Activated T-helper 2 cell treated with anti-CD3 and anti-CD28 coated beads, Interferon-gamma antibody, Interleukin-2, Interleukin-4, amounts not matched to agents 10 μg/mL and 5 μg/mL and 100 μg/mL, durations not matched to agents 14 hours and 24 hours and 36 hours (primary cell): ENCODE results near the gene PEAK1. TPM values are rescaled to one million over a fixed set of nuclear protein-coding genes. Genes with fewer than 3 reads are reported as not detected.

Source experiments
- DNase-seq: peaks from one replicate; pipeline ENCODE4 v3.0.0; 2021; ENCODE audit warnings: low spot score
- H3K27ac Mint-ChIP-seq: one replicate; pipeline ENCODE4 v1.8.0; 2021; ENCODE audit warnings: mixed read lengths
- H3K27me3 Mint-ChIP-seq: one replicate; pipeline ENCODE4 v1.8.0; 2021; ENCODE audit warnings: low read depth, mixed read lengths
- H3K36me3 Mint-ChIP-seq: one replicate; pipeline ENCODE4 v1.8.0; 2021; ENCODE audit warnings: low read depth, mixed read lengths
- H3K4me1 Mint-ChIP-seq: one replicate; pipeline ENCODE4 v1.8.0; 2021; ENCODE audit warnings: low read depth, mixed read lengths
- H3K4me3 Mint-ChIP-seq: one replicate; pipeline ENCODE4 v1.8.0; 2021; ENCODE audit warnings: low read depth, mild to moderate bottlenecking, moderate library complexity, mixed read lengths
- H3K9me3 Mint-ChIP-seq: one replicate; pipeline ENCODE4 v1.8.0; 2021; ENCODE audit warnings: mixed read lengths
- intact Hi-C: fragments of 100-400 bp; cut with micrococcal nuclease; formaldehyde crosslinking; loops from one replicate; pipeline ENCODE4 v1.15.1; 2023
- total RNA-seq: library from RNA; stranded (reverse); gene quantifications from 2 replicates; pipeline ENCODE4 v1.2.3, GENCODE V29; 2022

Gene PEAK1
- total RNA-seq, 1 donor from 2014 or later, result 26.0 TPM

DNA sequence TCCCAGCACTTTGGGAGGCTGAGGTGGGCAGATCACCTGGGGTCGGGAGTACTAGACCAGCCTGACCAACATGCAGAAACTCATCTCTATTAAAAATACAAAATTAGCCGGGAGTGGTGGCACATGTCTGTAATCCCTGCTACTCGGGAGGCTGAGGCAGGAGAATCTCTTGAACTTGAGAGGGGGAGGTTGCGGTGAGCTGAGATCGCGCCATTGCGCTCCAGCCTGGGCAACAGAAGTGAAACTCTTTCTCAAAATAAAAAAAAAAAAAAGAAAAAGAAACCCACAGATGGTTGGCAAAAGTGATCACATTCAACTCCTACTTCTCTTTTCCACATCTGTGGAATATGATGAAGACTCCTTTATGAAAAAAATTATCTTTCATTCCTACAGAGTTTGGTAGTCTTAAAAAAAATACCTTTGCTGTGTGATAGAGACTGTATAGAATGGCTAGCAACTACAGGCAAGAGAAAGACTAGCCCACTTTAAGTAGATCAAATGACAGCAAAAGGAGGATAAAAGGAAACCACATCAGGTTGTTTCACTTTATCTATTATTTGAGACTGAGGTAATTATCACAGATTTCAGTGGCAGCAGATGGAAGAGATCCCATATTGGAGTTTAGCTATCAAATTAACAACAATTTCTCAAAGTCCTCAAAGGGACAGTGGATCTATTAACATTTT lies 176.0 kb downstream of the PEAK1 start:
- no peak for DNase-seq
- Mint-ChIP-seq H3K4me1 (peaks cover 3% of the 10 kb centered on the region), H3K4me3 (no peak overlapping the region), H3K27ac (no peak overlapping the region), H3K36me3 (no peaks in the 10 kb centered on the region), H3K9me3 (no peaks in the 10 kb centered on the region), H3K27me3 (no peaks in the 10 kb centered on the region)
- intact Hi-C loops, result no loop called here

DNA sequence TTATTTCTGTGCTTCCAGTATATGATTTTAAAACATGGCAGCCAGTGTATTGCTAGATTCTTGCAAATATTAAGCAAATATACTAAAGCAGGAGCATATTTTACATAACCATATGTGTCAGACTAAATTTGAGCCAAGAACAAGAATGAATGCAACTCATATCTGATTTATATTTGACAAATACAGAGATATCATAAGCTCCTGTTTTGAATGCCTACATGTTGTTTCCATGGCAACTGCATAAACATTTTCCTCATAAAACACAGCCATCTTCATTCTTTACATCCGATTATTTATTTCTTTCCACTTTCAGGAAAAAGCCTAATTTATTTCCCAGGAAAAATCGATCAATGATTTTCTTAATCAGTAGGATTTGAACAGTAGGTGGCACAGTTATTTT lies 176.8 kb downstream of the PEAK1 start:
- intact Hi-C loops, result no loop called here
- peaks cover 3% of the 10 kb centered on the region for H3K4me1 Mint-ChIP-seq
- no peak for DNase-seq
- no peaks in the 10 kb centered on the region for H3K9me3 Mint-ChIP-seq
- H3K27ac Mint-ChIP-seq, result no peak overlapping the region
- no peaks in the 10 kb centered on the region for H3K36me3 Mint-ChIP-seq
- H3K4me3 Mint-ChIP-seq, result no peak overlapping the region
- H3K27me3 Mint-ChIP-seq, result no peaks in the 10 kb centered on the region

DNA sequence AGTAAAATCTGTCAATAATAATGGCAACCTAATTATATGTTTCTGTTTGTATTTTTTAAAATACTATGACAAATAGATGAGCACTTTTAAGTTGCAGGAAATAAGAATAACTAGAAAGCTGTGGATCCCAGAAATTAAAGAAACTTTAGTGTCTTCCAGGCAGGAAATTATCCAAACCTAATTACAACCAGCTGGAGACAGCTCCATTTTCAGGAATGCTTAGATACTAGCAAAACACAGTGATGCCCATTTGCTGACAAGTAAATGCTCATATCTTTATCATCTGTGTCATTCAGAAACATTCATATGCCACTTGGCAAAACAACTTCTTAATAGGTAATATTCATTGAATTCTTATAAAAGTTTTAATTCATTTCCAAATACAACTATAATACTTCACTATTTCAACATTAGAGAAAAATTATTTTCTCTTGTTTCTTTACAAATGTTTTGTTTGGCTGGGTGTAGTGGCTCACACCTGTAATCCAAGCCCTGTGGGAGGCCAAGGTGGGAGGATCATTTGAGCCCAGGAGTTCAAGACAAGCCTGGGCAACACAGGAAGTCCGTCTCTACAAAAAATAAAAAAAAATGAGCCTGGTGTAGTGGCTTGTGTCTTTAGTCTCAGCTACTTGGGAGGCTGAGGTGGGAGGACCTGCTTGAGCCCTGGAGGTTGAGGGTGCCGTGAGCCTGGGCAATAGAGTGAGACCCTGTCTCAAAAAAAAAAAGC lies 179.9 kb downstream of the PEAK1 start:
- peaks cover 3% of the 10 kb centered on the region for H3K9me3 Mint-ChIP-seq
- H3K36me3 Mint-ChIP-seq, result peaks cover 12% of the 10 kb centered on the region
- H3K4me3 Mint-ChIP-seq, result no peak overlapping the region
- intact Hi-C loops, result no loop called here
- H3K27me3 Mint-ChIP-seq, result no peaks in the 10 kb centered on the region
- no peak for DNase-seq
- H3K27ac Mint-ChIP-seq, result no peak overlapping the region
- H3K4me1 Mint-ChIP-seq, result peaks cover 3% of the 10 kb centered on the region

DNA sequence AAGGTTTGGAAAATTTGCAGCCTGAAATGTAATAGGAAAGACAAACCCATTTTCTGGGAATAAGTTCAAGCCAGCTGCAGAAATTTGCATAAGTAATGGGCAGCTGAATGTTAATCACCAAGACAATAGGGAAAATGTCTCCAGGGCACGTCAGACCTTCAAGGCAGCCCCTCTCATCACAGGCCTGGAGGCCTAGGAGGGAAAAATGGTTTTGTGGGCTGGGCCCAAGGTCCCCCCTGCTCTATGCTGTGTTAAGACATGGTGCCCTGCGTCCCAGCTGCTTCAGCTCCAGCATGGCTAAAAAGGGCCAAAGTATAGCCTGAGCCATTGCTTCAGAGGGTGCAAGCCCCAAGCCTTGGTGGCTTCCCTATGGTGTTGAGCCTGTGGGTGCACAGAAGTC lies 184.3 kb downstream of the PEAK1 start:
- no peaks in the 10 kb centered on the region for H3K27me3 Mint-ChIP-seq

DNA sequence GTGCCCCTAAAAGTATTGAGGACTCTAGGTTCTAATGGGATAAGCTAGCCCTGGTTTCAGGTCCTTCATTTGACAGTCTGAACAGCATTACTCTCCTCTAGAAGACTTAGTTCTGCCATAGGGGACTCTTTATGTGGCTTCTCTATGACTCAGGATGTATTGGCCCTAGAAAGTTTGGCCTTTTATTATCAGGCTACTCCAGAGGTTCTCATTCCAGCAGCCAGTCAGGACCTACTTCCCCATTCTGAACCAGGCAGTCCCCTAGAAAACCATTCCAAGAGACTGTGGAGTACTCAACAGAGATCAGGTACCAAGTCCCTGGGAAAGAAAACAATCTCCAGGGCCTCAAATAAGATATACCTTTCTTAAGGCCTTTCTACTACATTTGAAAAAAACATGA lies 191.1 kb downstream of the PEAK1 start:
- H3K4me3 Mint-ChIP-seq, result no peak overlapping the region
- intact Hi-C loops, result no loop called here
- DNase-seq, result no peak
- H3K4me1 Mint-ChIP-seq, result peaks cover 24% of the 10 kb centered on the region
- no peaks in the 10 kb centered on the region for H3K9me3 Mint-ChIP-seq
- no peak overlapping the region for H3K27ac Mint-ChIP-seq
- no peaks in the 10 kb centered on the region for H3K27me3 Mint-ChIP-seq
- H3K36me3 Mint-ChIP-seq, result no peaks in the 10 kb centered on the region

More for the DNA sequence above, 184.3 kb downstream of the PEAK1 start:
- Mint-ChIP-seq H3K27ac (no peak overlapping the region), H3K4me1 (peaks cover 12% of the 10 kb centered on the region), H3K4me3 (no peak overlapping the region), H3K9me3 (peaks cover 4% of the 10 kb centered on the region), H3K36me3 (peaks cover 12% of the 10 kb centered on the region)
- intact Hi-C loops, result no loop called here
- no peak for DNase-seq

DNA sequence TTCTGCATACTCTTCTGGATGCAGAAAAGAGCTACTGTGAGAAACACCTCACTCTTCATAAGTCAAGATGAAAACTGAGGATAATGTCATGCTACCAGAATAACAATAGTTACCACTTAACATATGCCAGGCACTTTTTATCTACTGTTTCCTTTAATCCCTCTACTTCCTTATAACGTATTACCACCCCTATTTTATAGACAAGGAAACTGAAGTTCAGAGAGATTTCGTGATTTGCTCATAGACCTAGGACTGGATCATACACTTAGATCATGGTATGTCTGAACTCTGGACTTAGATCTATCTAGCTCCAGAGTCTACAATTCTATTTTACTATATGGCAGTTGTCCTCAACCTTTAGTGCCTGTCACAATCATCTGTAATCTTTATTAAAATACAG lies 193.3 kb downstream of the PEAK1 start:
- intact Hi-C loops, result no loop called here
- Mint-ChIP-seq H3K4me3 (no peak overlapping the region), H3K27me3 (no peaks in the 10 kb centered on the region), H3K36me3 (no peaks in the 10 kb centered on the region), H3K4me1 (peaks cover 16% of the 10 kb centered on the region), H3K9me3 (no peaks in the 10 kb centered on the region), H3K27ac (no peak overlapping the region)
- DNase-seq, result no peak

DNA sequence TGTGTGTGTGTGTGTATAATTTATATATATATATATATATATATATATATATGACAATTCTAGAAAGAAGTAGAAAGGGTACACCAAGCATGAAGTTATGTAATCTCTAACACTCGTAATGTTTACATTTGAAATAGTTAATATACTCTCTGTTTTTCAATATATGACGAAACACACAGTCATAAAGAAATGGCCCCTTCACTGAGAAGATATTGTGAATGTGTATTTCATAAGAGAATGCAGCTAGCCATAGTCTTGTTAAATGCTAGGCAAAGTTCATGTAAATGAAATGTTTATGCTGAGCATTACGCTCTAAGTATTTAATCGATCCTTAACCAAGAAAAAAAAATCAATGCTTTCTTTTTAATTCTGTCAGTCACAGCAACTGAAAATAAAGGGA lies 194.3 kb downstream of the PEAK1 start:
- Mint-ChIP-seq H3K27ac (no peak overlapping the region), H3K4me3 (no peak overlapping the region), H3K4me1 (peaks cover 12% of the 10 kb centered on the region), H3K9me3 (no peaks in the 10 kb centered on the region), H3K36me3 (no peaks in the 10 kb centered on the region), H3K27me3 (no peaks in the 10 kb centered on the region)
- intact Hi-C loops, result no loop called here
- no peak for DNase-seq

DNA sequence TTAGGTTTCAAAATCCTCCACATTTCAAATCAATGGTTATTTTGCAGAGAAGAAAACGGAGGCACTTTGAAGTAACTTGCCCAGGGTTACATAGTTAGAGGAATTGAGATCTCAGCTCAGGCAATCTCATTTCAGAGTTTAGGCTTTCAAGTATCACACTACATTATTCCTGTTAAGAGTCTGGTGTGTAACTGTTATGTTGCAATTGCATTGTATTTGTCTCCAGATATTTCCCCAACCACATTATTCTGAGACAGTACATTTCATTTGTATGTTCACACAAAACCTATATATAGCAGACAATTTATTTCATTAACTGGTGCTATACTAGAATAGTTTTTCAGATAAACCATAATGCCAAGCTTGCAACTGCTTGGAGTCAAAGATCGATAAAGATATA lies 194.8 kb downstream of the PEAK1 start:
- Mint-ChIP-seq H3K27me3 (no peaks in the 10 kb centered on the region), H3K36me3 (no peaks in the 10 kb centered on the region), H3K27ac (no peak overlapping the region)

DNA sequence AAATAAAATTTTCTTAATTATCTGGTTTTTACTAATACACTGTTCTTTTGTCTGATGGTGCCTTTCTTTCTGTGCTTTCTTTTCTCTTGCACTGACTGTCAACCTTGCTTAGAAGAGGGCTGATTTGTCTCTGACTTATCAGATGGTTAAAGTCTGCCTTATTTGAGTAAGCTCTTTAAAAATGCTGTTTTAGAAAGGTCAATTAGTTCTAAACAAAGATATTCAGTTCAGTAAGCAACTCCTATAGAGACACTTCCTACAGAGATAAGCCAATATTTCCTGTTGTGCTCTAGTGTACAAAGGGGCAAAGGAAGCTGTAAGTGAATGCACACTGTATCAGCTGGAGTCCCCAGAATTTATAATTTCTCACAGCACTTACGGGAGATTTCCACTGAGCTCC lies 195.6 kb downstream of the PEAK1 start:
- H3K4me1 Mint-ChIP-seq, result peaks cover 10% of the 10 kb centered on the region
- no peak overlapping the region for H3K4me3 Mint-ChIP-seq
- intact Hi-C loops, result no loop called here
- no peaks in the 10 kb centered on the region for H3K27me3 Mint-ChIP-seq
- no peaks in the 10 kb centered on the region for H3K9me3 Mint-ChIP-seq
- no peak for DNase-seq
- H3K27ac Mint-ChIP-seq, result no peak overlapping the region
- no peaks in the 10 kb centered on the region for H3K36me3 Mint-ChIP-seq

More for the DNA sequence above, 194.8 kb downstream of the PEAK1 start:
- Mint-ChIP-seq H3K9me3 (no peaks in the 10 kb centered on the region), H3K4me3 (no peak overlapping the region), H3K4me1 (peaks cover 10% of the 10 kb centered on the region)
- intact Hi-C loops, result no loop called here
- DNase-seq, result no peak

DNA sequence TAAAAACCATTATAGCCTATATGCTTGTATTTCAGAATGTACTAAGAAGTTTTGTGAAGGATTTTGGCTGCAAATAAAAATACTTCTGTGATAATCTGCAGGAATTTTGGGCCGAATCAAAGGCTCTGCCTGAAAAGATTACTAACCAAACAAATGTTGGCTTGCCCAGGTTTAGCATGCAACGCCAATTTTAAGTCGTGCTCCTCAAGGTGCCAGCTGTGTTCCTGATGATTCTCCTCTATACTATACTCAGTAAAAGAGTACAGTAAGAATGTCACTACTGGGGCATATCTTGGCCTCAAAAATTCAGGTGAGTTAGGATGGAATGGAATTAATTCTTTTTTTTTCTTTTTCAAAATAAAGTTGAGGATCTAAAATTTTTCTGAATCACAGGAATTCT lies 198.2 kb downstream of the PEAK1 start:
- no peak for DNase-seq
- peaks cover 10% of the 10 kb centered on the region for H3K4me1 Mint-ChIP-seq
- H3K27me3 Mint-ChIP-seq, result no peaks in the 10 kb centered on the region
- intact Hi-C loops, result no loop called here
- no peak overlapping the region for H3K4me3 Mint-ChIP-seq
- no peaks in the 10 kb centered on the region for H3K36me3 Mint-ChIP-seq
- no peak overlapping the region for H3K27ac Mint-ChIP-seq
- no peaks in the 10 kb centered on the region for H3K9me3 Mint-ChIP-seq

DNA sequence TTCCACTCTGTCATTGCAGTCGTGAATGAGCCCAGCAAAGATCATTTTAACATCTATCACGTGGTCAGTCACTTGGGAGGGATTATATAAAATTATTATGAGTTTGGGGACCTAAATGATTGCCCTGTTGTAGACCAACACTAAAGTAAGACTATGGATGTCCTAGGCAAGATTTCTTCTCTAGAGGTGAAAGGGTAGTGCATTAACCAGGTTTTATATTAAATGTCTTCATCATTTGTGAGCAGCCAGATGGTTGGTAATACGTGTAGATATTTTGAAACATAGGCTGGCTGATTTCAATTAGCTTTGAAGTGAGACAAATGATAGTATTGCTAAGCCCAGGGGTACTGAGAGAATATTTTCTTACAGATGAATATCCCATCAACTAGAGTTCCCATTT lies 198.7 kb downstream of the PEAK1 start:
- Mint-ChIP-seq H3K9me3 (no peaks in the 10 kb centered on the region), H3K4me3 (no peak overlapping the region), H3K27me3 (no peaks in the 10 kb centered on the region), H3K4me1 (peaks cover 10% of the 10 kb centered on the region), H3K36me3 (peaks cover under 1% of the 10 kb centered on the region), H3K27ac (no peak overlapping the region)
- intact Hi-C loops, result no loop called here
- DNase-seq, result no peak

DNA sequence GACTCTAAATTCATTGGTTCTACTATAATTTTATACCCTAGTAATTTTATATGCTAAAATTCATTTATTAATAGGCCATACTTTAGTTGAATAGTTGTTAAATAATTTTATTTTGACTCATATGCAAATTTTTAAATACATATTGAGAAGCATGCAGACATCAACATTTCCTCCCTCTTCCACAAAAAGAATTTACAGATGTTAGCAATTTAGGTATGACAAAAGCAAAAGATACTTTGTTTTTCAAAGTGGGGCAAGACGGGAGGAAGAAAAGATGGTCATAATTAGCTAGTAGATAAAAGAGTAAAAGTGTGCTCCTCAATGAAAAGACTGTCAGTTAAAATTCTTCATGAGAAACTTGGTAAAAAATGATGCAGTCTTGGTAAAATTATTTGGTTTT lies 200.1 kb downstream of the PEAK1 start:
- Mint-ChIP-seq H3K4me3 (no peak overlapping the region), H3K27ac (no peak overlapping the region), H3K4me1 (peaks cover 7% of the 10 kb centered on the region), H3K36me3 (peaks cover 4% of the 10 kb centered on the region), H3K9me3 (no peaks in the 10 kb centered on the region), H3K27me3 (no peaks in the 10 kb centered on the region)
- intact Hi-C loops, result no loop called here
- no peak for DNase-seq

DNA sequence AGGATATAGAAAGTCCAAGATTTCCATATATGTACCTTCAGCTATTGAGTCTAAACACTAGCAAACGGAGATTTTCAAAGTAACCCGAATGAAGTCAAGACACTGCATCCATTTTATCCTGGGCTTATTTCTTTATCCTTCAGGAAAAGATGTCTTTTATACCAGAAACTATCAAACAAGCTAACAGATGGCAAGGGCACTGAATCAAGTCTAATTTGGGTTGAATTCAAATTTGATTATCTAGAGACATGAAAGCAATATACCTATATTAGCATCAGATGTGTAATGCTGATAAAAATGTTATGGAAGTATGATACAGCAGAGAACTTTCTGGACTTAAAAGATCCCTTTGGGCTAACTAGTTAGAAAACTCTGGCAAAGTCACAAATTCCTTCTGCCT lies 210.7 kb downstream of the PEAK1 start:
- H3K4me3 Mint-ChIP-seq, result no peak overlapping the region
- DNase-seq, result no peak
- H3K27ac Mint-ChIP-seq, result no peak overlapping the region
- intact Hi-C loops, result no loop called here
- no peaks in the 10 kb centered on the region for H3K27me3 Mint-ChIP-seq
- no peaks in the 10 kb centered on the region for H3K4me1 Mint-ChIP-seq
- H3K9me3 Mint-ChIP-seq, result peaks cover 6% of the 10 kb centered on the region
- H3K36me3 Mint-ChIP-seq, result peaks cover 9% of the 10 kb centered on the region
